ENCODE measurements around the gene CNST. TPM values are rescaled to one million over a fixed set of nuclear protein-coding genes. Genes with fewer than 3 reads are reported as not detected.
"Not testable (repeated sequence)": the region's sequence is repeated elsewhere in the genome, so short reads cannot be mapped to it uniquely, and the experiment has no call there.

The CNST gene
- total RNA-seq, 6 experiments from 2014 or later = 9.8 to 21.7 (median 14.6) TPM

DNA sequence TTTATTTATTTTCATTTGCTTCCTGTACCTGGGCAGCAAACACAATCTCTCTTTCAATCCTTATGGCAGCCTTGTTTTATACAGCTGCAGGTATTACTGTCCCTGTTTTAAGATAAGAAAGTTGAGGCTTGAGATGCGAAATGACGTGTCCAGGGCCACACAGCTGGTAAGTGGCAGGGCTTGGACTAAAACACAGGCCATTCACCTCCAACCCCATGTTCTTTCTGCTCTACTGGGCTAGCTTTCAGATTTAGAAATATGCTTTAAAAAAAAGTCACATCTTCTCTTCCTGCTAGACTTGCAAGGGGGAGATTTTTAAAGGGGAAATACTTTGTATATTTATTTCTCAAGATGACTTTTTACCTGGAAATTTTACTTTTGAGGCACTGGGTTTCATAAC, 62.8 kb downstream of the CNST start:
- intact Hi-C loops (cut with DNase I) = no loop called here
- H3K27ac ChIP-seq = no peak overlapping the region
- DNase-seq (no peak), ATAC-seq (peak in 1 of 4 donors; percentile 23)
- no peaks in the 10 kb centered on the region for H3K9me3 ChIP-seq
- no peak for TF ChIP-seq POLR2A (IDR thresholded peaks at IDR 0.05)
- TF ChIP-seq, protein P1, sequence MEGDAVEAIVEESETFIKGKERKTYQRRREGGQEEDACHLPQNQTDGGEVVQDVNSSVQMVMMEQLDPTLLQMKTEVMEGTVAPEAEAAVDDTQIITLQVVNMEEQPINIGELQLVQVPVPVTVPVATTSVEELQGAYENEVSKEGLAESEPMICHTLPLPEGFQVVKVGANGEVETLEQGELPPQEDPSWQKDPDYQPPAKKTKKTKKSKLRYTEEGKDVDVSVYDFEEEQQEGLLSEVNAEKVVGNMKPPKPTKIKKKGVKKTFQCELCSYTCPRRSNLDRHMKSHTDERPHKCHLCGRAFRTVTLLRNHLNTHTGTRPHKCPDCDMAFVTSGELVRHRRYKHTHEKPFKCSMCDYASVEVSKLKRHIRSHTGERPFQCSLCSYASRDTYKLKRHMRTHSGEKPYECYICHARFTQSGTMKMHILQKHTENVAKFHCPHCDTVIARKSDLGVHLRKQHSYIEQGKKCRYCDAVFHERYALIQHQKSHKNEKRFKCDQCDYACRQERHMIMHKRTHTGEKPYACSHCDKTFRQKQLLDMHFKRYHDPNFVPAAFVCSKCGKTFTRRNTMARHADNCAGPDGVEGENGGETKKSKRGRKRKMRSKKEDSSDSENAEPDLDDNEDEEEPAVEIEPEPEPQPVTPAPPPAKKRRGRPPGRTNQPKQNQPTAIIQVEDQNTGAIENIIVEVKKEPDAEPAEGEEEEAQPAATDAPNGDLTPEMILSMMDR (IDR thresholded peaks at IDR 0.05) = no peak
- no peak overlapping the region for H3K4me3 ChIP-seq
- peaks cover 0 to 17% (median 0%) of the 10 kb centered on the region in 4 donors for H3K36me3 ChIP-seq
- 54% methylated on average over 2 of the region's 2 CpGs for WGBS (ENCODE audit: insufficient coverage, low coverage, low lambda C conversion rate, missing lambda C conversion rate)
- no peaks in the 10 kb centered on the region for H3K4me1 ChIP-seq
- no peaks in the 10 kb centered on the region for H3K27me3 ChIP-seq

DNA sequence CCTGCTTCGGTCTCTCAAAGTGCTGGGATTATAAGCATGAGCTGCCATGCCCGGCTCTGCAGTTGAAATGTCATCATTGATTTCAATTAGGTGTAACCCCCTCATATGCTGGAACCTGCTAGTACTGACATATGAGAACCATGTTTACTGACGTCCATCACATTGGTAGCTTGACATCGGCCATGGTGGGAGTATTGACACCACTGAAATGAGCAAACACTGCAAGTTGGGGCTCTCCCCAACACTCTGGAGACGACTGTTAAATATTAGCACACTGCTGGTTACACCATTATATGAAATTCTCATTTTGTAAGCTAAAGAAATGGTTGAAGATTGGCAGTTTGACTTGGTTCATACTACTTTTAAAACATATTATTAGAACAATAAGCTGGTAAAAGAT, 63.7 kb downstream of the CNST start:
- Histone ChIP-seq H3K4me1 (no peaks in the 10 kb centered on the region), H3K27ac (no peak overlapping the region), H3K27me3 (no peaks in the 10 kb centered on the region), H3K36me3 (peaks cover 0 to 13% (median 2%) of the 10 kb centered on the region in 4 donors), H3K4me3 (no peak overlapping the region), H3K9me3 (no peaks in the 10 kb centered on the region)
- intact Hi-C loops (cut with DNase I) = no loop called here
- WGBS (ENCODE audit: insufficient coverage, low coverage, low lambda C conversion rate, missing lambda C conversion rate) = 83% methylated on average over 4 of the region's 5 CpGs
- no peak for ATAC-seq
- TF ChIP-seq, protein P1 (IDR thresholded peaks at IDR 0.05) = no peak
- TF ChIP-seq POLR2A (IDR thresholded peaks at IDR 0.05) = no peak
- no peak for DNase-seq

DNA sequence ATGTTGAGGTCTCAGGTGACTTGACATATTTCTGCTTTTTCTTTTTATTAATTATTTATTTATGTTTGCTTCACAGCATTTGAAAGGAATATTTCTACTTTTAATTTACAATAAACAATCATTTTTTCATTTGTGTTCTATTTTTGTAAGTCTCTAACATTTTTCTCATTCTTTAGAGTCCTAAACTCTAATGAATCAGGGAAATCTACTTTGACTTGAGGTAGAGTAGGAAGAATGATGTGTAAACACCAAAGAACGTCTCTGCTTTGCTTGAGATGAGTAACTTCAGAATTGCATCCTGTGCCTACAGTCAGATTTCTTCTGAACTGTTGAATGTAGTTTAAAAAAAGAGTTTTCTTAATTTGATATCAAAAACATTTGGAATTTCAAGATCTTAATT, 65.2 kb downstream of the CNST start:
- Histone ChIP-seq H3K27ac (no peak overlapping the region), H3K9me3 (no peaks in the 10 kb centered on the region), H3K4me1 (no peaks in the 10 kb centered on the region), H3K36me3 (peaks cover 0 to 12% (median 2%) of the 10 kb centered on the region in 4 donors), H3K27me3 (no peaks in the 10 kb centered on the region), H3K4me3 (no peak overlapping the region)
- ATAC-seq (no peak), DNase-seq (no peak)
- intact Hi-C loops (cut with DNase I) = no loop called here
- 74% methylated on average over 1 of the region's 1 CpG for WGBS (ENCODE audit: insufficient coverage, low coverage, low lambda C conversion rate, missing lambda C conversion rate)
- no peak for TF ChIP-seq POLR2A (IDR thresholded peaks at IDR 0.05)

DNA sequence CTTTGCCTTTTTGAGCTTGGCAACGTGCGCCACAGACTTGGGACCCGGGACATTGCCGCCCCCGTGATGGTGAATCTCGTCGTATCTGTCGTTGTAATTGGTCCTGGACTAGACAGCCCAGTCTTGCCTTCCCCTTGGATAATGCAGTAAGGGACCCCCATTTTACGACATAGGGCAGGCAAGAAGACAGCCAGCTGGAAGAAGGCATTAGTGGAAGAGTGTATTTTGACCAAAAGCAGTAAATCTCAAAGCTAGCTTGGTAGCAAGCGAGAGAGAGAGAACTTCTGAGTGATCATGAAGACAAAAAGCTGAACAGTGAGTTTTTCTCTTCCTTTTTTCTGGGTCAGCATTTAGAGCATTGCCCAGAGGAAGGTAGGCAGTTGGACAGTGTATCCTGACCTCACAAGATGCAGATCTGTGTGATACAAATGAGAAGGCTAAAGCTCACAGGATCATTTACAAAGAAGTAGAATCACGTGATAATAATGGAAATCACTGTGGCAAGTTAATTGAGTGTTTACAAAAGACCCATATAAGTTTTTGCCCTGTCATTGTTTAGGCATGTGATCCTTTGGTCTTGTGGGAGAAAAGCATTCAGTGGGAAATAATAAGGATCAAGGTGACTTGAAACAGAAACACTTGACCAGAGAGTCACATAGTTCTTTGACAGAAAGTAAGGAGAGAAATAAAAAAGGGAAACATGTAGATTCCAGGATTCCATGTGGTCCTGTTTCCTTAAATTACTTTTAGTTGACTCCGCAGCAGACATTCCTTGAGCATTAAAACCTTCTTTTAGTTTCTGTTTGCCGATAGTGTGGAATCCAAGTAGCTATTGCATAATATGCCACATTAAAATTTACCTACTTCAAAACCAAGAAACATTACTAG, 66.3 kb downstream of the CNST start:
- H3K27me3 ChIP-seq = no peaks in the 10 kb centered on the region
- no peak for TF ChIP-seq POLR2A (IDR thresholded peaks at IDR 0.05)
- TF ChIP-seq, protein P1 (IDR thresholded peaks at IDR 0.05) = no peak
- intact Hi-C loops (cut with DNase I) = no loop called here
- no peak overlapping the region for H3K27ac ChIP-seq
- no peaks in the 10 kb centered on the region for H3K9me3 ChIP-seq
- ATAC-seq (peak in 1 of 4 donors; percentile 22), DNase-seq (no peak)
- no peaks in the 10 kb centered on the region for H3K4me1 ChIP-seq
- no peak overlapping the region for H3K4me3 ChIP-seq
- peaks cover 0 to 20% (median 4%) of the 10 kb centered on the region in 4 donors for H3K36me3 ChIP-seq
- 77% methylated on average over 10 of the region's 13 CpGs for WGBS (ENCODE audit: insufficient coverage, low coverage, low lambda C conversion rate, missing lambda C conversion rate)

DNA sequence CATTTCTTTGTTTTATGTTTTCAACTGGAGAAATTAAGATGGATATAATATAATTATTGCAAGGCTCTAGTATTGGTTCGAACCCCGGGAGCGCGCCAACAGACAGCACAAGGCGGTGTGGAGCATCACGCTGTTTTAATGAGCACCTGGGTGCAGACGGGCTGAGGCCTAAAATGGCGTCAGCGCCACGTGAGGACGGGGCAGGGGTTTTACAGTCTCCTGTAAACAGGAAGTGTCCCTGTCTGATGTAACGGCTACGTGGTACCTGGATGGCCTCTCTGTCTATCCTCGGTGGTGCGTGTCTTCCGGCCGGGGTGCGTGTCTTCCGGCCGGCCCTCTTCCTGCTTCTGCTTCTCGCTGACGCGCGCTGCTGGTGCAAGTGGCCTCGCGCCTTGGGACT, 68.4 kb downstream of the CNST start:
- H3K4me1 ChIP-seq; H3K4me3 ChIP-seq; H3K27ac ChIP-seq; H3K27me3 ChIP-seq; H3K9me3 ChIP-seq; DNase-seq; ATAC-seq; intact Hi-C loops (cut with DNase I): not testable (repeated sequence)
- H3K36me3 ChIP-seq = peaks cover 0 to 20% (median 5%) of the 10 kb centered on the region in 4 donors
- WGBS (ENCODE audit: insufficient coverage, low coverage, low lambda C conversion rate, missing lambda C conversion rate) = 95% methylated on average over 14 of the region's 26 CpGs
